Measurements from ENCODE around the gene SLC36A3.
A peak's percentile ranks its signal among the peaks of the same experiment; 100 is the strongest.
"Not testable (repeated sequence)": the region's sequence is repeated elsewhere in the genome, so short reads cannot be mapped to it uniquely, and the experiment has no call there.

Gene SLC36A3

GRCh38 chr5:151303666-151304065, at the start of gene SLC36A3:
Gene SLC36A3, minus strand, starts transcription at chr5:151303766. Its CDS starts 412 bp downstream, at chr5:151303354.
- DNase-seq: no peak

- DNase-seq: no peak
Measured at GRCh38 chr5:151351671-151352070, 48.1 kb upstream of the SLC36A3 start.

- DNase-seq: no peak
Measured at GRCh38 chr5:151348789-151349188, 45.2 kb upstream of the SLC36A3 start.

GRCh38 chr5:151347369-151347768, 43.8 kb upstream of the SLC36A3 start, which contains the start of gene SLC36A2:
Gene SLC36A2, minus strand, starts transcription at chr5:151347559. Its CDS starts 99 bp downstream, at chr5:151347460.
- no peak for DNase-seq

- no peak for DNase-seq
Measured at GRCh38 chr5:151345808-151346478, 42.4 kb upstream of the SLC36A3 start.

- no peak for DNase-seq
Measured at GRCh38 chr5:151345187-151345807, 41.7 kb upstream of the SLC36A3 start.

GRCh38 chr5:151344088-151344487, 40.5 kb upstream of the SLC36A3 start:
- DNase-seq: no peak

GRCh38 chr5:151340004-151340403, 36.4 kb upstream of the SLC36A3 start:
- no peak for DNase-seq

- DNase-seq: no peak
Measured at GRCh38 chr5:151338734-151339133, 35.2 kb upstream of the SLC36A3 start.

GRCh38 chr5:151332857-151333256, 29.3 kb upstream of the SLC36A3 start:
- no peak for DNase-seq

- no peak for DNase-seq
Measured at GRCh38 chr5:151328734-151329133, 25.2 kb upstream of the SLC36A3 start.

GRCh38 chr5:151327585-151327984, 24.0 kb upstream of the SLC36A3 start:
- DNase-seq: no peak

- no peak for DNase-seq
Measured at GRCh38 chr5:151326266-151326665, 22.7 kb upstream of the SLC36A3 start.

- DNase-seq: no peak
Measured at GRCh38 chr5:151320481-151320880, 16.9 kb upstream of the SLC36A3 start.

GRCh38 chr5:151318850-151319732, 15.5 kb upstream of the SLC36A3 start:
- DNase-seq: no peak

GRCh38 chr5:151317871-151318270, 14.3 kb upstream of the SLC36A3 start:
- DNase-seq: no peak

- DNase-seq: peak; percentile 33 to 38
Measured at GRCh38 chr5:151315998-151316597, 12.5 kb upstream of the SLC36A3 start.

GRCh38 chr5:151313357-151313756, 9.8 kb upstream of the SLC36A3 start:
- DNase-seq: no peak

GRCh38 chr5:151312756-151313324, 9.3 kb upstream of the SLC36A3 start:
- DNase-seq: no peak

GRCh38 chr5:151310932-151311331, 7.4 kb upstream of the SLC36A3 start:
- DNase-seq: no peak

GRCh38 chr5:151309821-151310220, 6.3 kb upstream of the SLC36A3 start:
- DNase-seq: not testable (repeated sequence)

- DNase-seq: not testable (repeated sequence)
Measured at GRCh38 chr5:151309266-151309665, 5.7 kb upstream of the SLC36A3 start.

All from CD4-positive, alpha-beta T cell treated with Interferon alpha-2 for 1 hour (primary cell).